ENCODE results near the gene ALOX15B.

DNA sequence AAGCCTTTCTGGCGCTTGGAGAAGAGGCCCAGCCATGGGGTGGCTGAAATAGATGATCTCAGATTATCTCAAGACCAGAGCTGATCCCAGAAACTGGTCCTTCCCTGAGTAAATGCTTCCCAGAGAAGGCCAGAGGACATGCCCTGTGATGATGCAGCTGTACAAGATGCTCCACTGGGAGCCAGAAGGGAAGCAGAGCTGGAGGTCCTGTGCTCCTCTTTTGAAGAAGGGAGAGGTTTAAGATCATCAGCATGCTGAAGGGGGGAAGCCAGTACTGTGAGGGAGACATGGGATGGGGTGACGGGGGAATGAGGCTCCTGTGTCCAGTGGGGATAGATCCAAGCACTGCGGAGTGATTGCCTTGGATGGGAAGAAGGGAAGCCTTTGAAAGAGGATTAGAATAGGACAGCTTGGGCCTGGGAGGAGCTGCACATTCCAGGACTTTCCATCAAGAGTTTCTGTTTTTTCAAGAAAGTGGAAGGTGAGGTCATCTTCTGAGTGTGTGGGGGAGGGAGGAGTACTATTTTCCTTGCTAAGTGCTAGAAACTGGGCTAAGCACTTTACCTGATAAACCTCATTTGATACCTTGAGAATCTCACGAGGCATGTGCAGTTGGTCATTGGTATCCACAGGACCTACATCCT lies 16.4 kb upstream of the ALOX15B start:
- no peak for TF ChIP-seq CTCF (IDR thresholded peaks at IDR 0.05; ENCODE audit: low read depth, low read length)
- TF ChIP-seq EZH2phosphoT487 (IDR thresholded peaks at IDR 0.05; ENCODE audit: low read depth): no peak
